ENCODE measurements around the gene SELENOI.

GRCh38 chr2:26407526-26407925 is 61.6 kb downstream of the SELENOI start:
- TF ChIP-seq CTCF (IDR thresholded peaks at IDR 0.05) (no peak), POLR2A (IDR thresholded peaks at IDR 0.05) (no peak)
